HepG2 (cell line): Measurements from ENCODE around the gene TMEM108. TPM values are rescaled to one million over a fixed set of nuclear protein-coding genes. Genes with fewer than 3 reads are reported as not detected.

Experiments
- ATAC-seq: fragments of 200-7000 bp; cut with Tn5 transposase; 3 replicates; pipeline ENCODE4 v1.9.1; 2020; ENCODE audit warnings: mild to moderate bottlenecking, moderate library complexity
- BruUV-seq: library from RNA; stranded (reverse); fragments of 400-500 nt; replicated peaks from 2 replicates; lab custom pipeline; 2021; lab: Mats Ljungman, UMichigan
- CTCF ChIA-PET: fragments of 300-600 bp; formaldehyde crosslinking; extraction: SDS; loops from one replicate; lab custom pipeline; 2021; ENCODE audit warnings: low total read pairs, inconsistent platforms, low intra/inter-chr PET ratio; lab: Yijun Ruan, JAX
- POLR2A ChIA-PET: fragments of 350-600 bp; sonication (Branson Sonifier 250); formaldehyde crosslinking; loops from one replicate; lab custom pipeline; 2020; ENCODE audit warnings: antibody characterized with exemption, inconsistent platforms; lab: Yijun Ruan, JAX
- DNase-seq: peaks from one replicate; pipeline ENCODE4 v3.0.0-alpha.2; 2015; ENCODE audit warnings: low spot score
- FAIRE-seq: peaks from 3 replicates; lab custom pipeline; 2011; peaks lifted over from hg19 to GRCh38; lab: Jason Lieb, UNC
- H2AFZ ChIP-seq: one replicate; pipeline ENCODE4 v1.6.1; 2011; ENCODE audit warnings: low read length, inconsistent platforms
- H3K27ac ChIP-seq: fragments of 300-600 bp; 3 replicates; pipeline ENCODE4 v1.8.0; 2011; ENCODE audit warnings: mixed run types, mild to moderate bottlenecking, mixed read lengths, low read length, inconsistent platforms; ENCODE audit not compliant: insufficient read depth; ENCODE audit errors: extremely low read length
- H3K27me3 ChIP-seq, 2 experiments: fragments of 200-600 bp in 1 of 2; 2 replicates in 1 of 2; 3 replicates in 1 of 2; pipeline versions ENCODE4 v1.6.0 to v1.8.0; 2011; ENCODE audit warnings: low read length in 2 of 2, mild to moderate bottlenecking in 2 of 2, moderate library complexity in 2 of 2, inconsistent platforms in 1 of 2; ENCODE audit not compliant: insufficient read depth in 2 of 2, control insufficient read depth in 1 of 2
- H3K36me3 ChIP-seq, 2 experiments: fragments of 200-600 bp in 1 of 2; replicated peaks in 1 of 2; 2 replicates in 1 of 2; 3 replicates in 1 of 2; pipeline versions ENCODE4 v1.5.1 to v1.8.0; 2011; ENCODE audit warnings: low read length in 2 of 2, inconsistent platforms in 1 of 2; ENCODE audit not compliant: insufficient read depth in 2 of 2, control insufficient read depth in 1 of 2
- H3K4me1 ChIP-seq: 2 replicates; pipeline ENCODE4 v1.5.1; 2012; ENCODE audit warnings: low read length, inconsistent platforms; ENCODE audit not compliant: insufficient read depth
- H3K4me2 ChIP-seq: 2 replicates; pipeline ENCODE4 v1.6.0; 2011; ENCODE audit warnings: low read depth, low read length, inconsistent platforms
- H3K4me3 ChIP-seq, 3 experiments: fragments of 200-600 bp in 1 of 3; sonication (generic), shearing (Covaris generic) in 1 of 3; replicated peaks in 1 of 3; 2 replicates each; pipeline ENCODE4 v1.5.1; 2011 to 2016; ENCODE audit warnings: low read length in 3 of 3, inconsistent platforms in 2 of 3, low read depth in 2 of 3, mild to moderate bottlenecking in 2 of 3, control low read depth in 1 of 3, mixed read lengths in 1 of 3; ENCODE audit not compliant: insufficient read depth in 1 of 3
- H3K79me2 ChIP-seq: one replicate; pipeline ENCODE4 v1.6.1; 2011; ENCODE audit warnings: low read length, inconsistent platforms; ENCODE audit not compliant: insufficient read depth
- H3K9ac ChIP-seq: 2 replicates; pipeline ENCODE4 v1.6.0; 2011; ENCODE audit warnings: mild to moderate bottlenecking, low read depth, low read length, inconsistent platforms; ENCODE audit not compliant: insufficient read depth
- H3K9me3 ChIP-seq: 2 replicates; pipeline ENCODE4 v1.5.1; 2012; ENCODE audit warnings: mild to moderate bottlenecking, low read length
- H4K20me1 ChIP-seq: 2 replicates; pipeline ENCODE4 v1.6.0; 2011; ENCODE audit warnings: inconsistent platforms, mild to moderate bottlenecking, low read length, moderate library complexity; ENCODE audit not compliant: insufficient read depth
- ARID2 ChIP-seq: sonication (generic); formaldehyde crosslinking; IDR thresholded peaks from 2 replicates; pipeline ENCODE4 v1.8.1; 2022; ENCODE audit warnings: mild to moderate bottlenecking, missing genetic modification reagents, borderline replicate concordance
- CBX1 ChIP-seq: IDR thresholded peaks from one replicate; pipeline ENCODE4 v1.6.1; 2016; ENCODE audit warnings: antibody characterized with exemption, low read depth
- E2F1 ChIP-seq: sonication (generic); formaldehyde crosslinking; IDR thresholded peaks from 2 replicates; pipeline ENCODE4 v1.5.0; 2020; ENCODE audit warnings: missing genetic modification reagents
- GLMP ChIP-seq: sonication (generic); formaldehyde crosslinking; IDR thresholded peaks from 2 replicates; pipeline ENCODE4 v1.9.0; 2021; ENCODE audit warnings: missing genetic modification reagents, mild to moderate bottlenecking, borderline replicate concordance
- KDM5A ChIP-seq: fragments of 200-600 bp; sonication (generic); IDR thresholded peaks from 2 replicates; pipeline ENCODE4 v1.7.0; 2018; ENCODE audit warnings: antibody characterized with exemption, mild to moderate bottlenecking, low read length, borderline replicate concordance
- MAF1 ChIP-seq: sonication (generic); formaldehyde crosslinking; IDR thresholded peaks from 2 replicates; pipeline ENCODE4 v1.5.0; 2020; ENCODE audit warnings: missing genetic modification reagents, borderline replicate concordance
- RFX1 ChIP-seq: fragments of 450-650 bp; IDR thresholded peaks from 2 replicates; pipeline ENCODE4 v1.6.1; 2017
- TERF1 ChIP-seq: sonication (generic); formaldehyde crosslinking; IDR thresholded peaks from 2 replicates; pipeline ENCODE4 v1.8.0; 2022; ENCODE audit warnings: mild to moderate bottlenecking, missing genetic modification reagents, moderate library complexity
- TRIM22 ChIP-seq: fragments of 450-650 bp; IDR thresholded peaks from 2 replicates; pipeline ENCODE4 v1.6.1; 2017
- ZKSCAN8 ChIP-seq: IDR thresholded peaks from 2 replicates; pipeline ENCODE4 v1.6.1; 2016; ENCODE audit warnings: borderline replicate concordance, missing genetic modification reagents, missing compliant biosample characterization
- ZNF263 ChIP-seq: sonication (generic); formaldehyde crosslinking; IDR thresholded peaks from 2 replicates; pipeline ENCODE4 v1.4.0; 2020; ENCODE audit warnings: missing genetic modification reagents
- ZNF292 ChIP-seq: sonication (generic); formaldehyde crosslinking; IDR thresholded peaks from 2 replicates; pipeline ENCODE4 v1.8.1; 2022; ENCODE audit warnings: mild to moderate bottlenecking, low read depth, missing genetic modification reagents, borderline replicate concordance
- ZNF296 ChIP-seq: sonication (generic); formaldehyde crosslinking; conservative IDR thresholded peaks from 2 replicates; pipeline ENCODE4 v1.5.0; 2020; ENCODE audit warnings: mild to moderate bottlenecking, missing genetic modification reagents
- ZNF326 ChIP-seq: sonication (generic); formaldehyde crosslinking; IDR thresholded peaks from 2 replicates; pipeline ENCODE4 v1.4.0; 2020; ENCODE audit warnings: missing genetic modification reagents, borderline replicate concordance
- ZNF572 ChIP-seq: sonication (generic); formaldehyde crosslinking; IDR thresholded peaks from 2 replicates; pipeline ENCODE4 v1.5.1; 2020; ENCODE audit warnings: mild to moderate bottlenecking, missing genetic modification reagents
- ZSCAN12 ChIP-seq: sonication (generic); formaldehyde crosslinking; IDR thresholded peaks from 2 replicates; pipeline ENCODE4 v1.9.0; 2021; ENCODE audit warnings: mild to moderate bottlenecking, missing genetic modification reagents
- WGBS: methylation state at CpG from one replicate; pipeline ENCODE4 v1.1.6; 2017; ENCODE audit warnings: low lambda C conversion rate; 5-methylcytosine and 5-hydroxymethylcytosine counted together
- in situ Hi-C: cut with HindIII; loops from 2 replicates; pipeline ENCODE4 v1.10.0; 2017; ENCODE audit warnings: low pct_unique_long_range_greater_than_20kb; ENCODE audit not compliant: extremely low pct_ligation_motif_present
- intact Hi-C: fragments of 100-400 bp; cut with micrococcal nuclease; formaldehyde crosslinking; loops from one replicate; pipeline ENCODE4 v1.10.0; 2022; ENCODE audit not compliant: unreplicated experiment
- polyA plus RNA-seq, 8 experiments: library from polyadenylated mRNA; depleted of rRNA in 3 of 8; stranded (reverse) in 7 of 8; unstranded in 1 of 8; fragments of >200 nt; fragmentation: Illumina TruSeq in 4 of 8; extraction: Trizol in 4 of 8; gene quantifications; 2 replicates each; pipeline versions ENCODE4 v1.2.1 to v1.2.3, GENCODE V29; 2011 to 2016; ENCODE audit warnings: low read depth in 4 of 8, missing spikeins in 1 of 8, mixed read lengths in 1 of 8; ENCODE audit not compliant: insufficient read depth in 1 of 8
- total RNA-seq, 5 experiments: library from RNA; depleted of rRNA; stranded (reverse); fragments of >200 nt; fragmentation: Illumina TruSeq; extraction: Trizol; gene quantifications; 2 replicates each; pipeline ENCODE4 v1.2.3, GENCODE V29; 2016; ENCODE audit warnings: low read depth in 1 of 5

The TMEM108 gene
- total and polyA plus RNA-seq, 2 of the 13 experiments (the other 11 are each of a cell fraction or from before 2014, with no cell fraction given): not detected

GRCh38 chr3:133262333-133262732 lies 224.1 kb downstream of the TMEM108 start:
- no peak for ATAC-seq
- DNase-seq: no peak
- Histone ChIP-seq H4K20me1 (no peaks in the 10 kb centered on the region), H3K9me3 (no peaks in the 10 kb centered on the region), H3K27me3 (no peaks in the 10 kb centered on the region), H3K4me3 (no peak overlapping the region), H3K4me2 (no peak overlapping the region), H3K27ac (no peak overlapping the region), H3K36me3 (no peaks in the 10 kb centered on the region), H3K4me1 (no peaks in the 10 kb centered on the region), H3K79me2 (no peaks in the 10 kb centered on the region), H2AFZ (no peak overlapping the region), H3K9ac (no peak overlapping the region)
- FAIRE-seq: no peak
- WGBS: 0% methylated on average over 2 of the region's 2 CpGs
- TF ChIP-seq ZNF326 (CRISPR knock-in tag): no peak
- TF ChIP-seq MAF1 (CRISPR knock-in tag): no peak
- no peak for TF ChIP-seq ZNF296 (CRISPR knock-in tag)
- TF ChIP-seq ZSCAN12 (CRISPR knock-in tag): no peak
- TF ChIP-seq ZNF572 (CRISPR knock-in tag): no peak
- no peak for TF ChIP-seq CBX1
- TF ChIP-seq KDM5A: no peak
- no peak for TF ChIP-seq ZKSCAN8 (CRISPR knock-in tag)
- TF ChIP-seq ARID2 (CRISPR knock-in tag): no peak
- no peak for TF ChIP-seq TERF1 (CRISPR knock-in tag)
- TF ChIP-seq ZNF292 (CRISPR knock-in tag): no peak
- TF ChIP-seq GLMP (CRISPR knock-in tag): no peak
- TF ChIP-seq ZNF263 (CRISPR knock-in tag): no peak
- no peak for TF ChIP-seq RFX1
- no peak for TF ChIP-seq E2F1
- TF ChIP-seq TRIM22: no peak
- CTCF ChIA-PET: no interaction called here
- in situ Hi-C loops (no loop called here), intact Hi-C loops (no loop called here)
- POLR2A ChIA-PET: no interaction called here
- BruUV-seq: no TSS peak
